Endothelial cell of umbilical vein (primary cell): ENCODE measurements around the gene PTPRT. TPM values are rescaled to one million over a fixed set of nuclear protein-coding genes. Genes with fewer than 3 reads are reported as not detected.

Experiments used
- BruUV-seq: library from RNA; stranded (reverse); fragments of 400-500 nt; replicated peaks from 2 replicates; lab custom pipeline; 2021; lab: Mats Ljungman, UMichigan
- CTCF ChIA-PET: fragments of 300-600, 350-600 bp; sonication (Branson Sonifier 250); formaldehyde crosslinking; loops from one replicate; lab custom pipeline; 2021; ENCODE audit warnings: antibody characterized with exemption, inconsistent platforms; lab: Charles Lee
- POLR2A ChIA-PET: fragments of 300-600, 350-600 bp; sonication (Branson Sonifier 250); formaldehyde crosslinking; loops from one replicate; lab custom pipeline; 2021; ENCODE audit warnings: antibody characterized with exemption, inconsistent platforms; lab: Charles Lee
- DNase-seq: peaks from one replicate; pipeline ENCODE4 v3.0.0-alpha.2; 2011; ENCODE audit warnings: low read depth, low spot score
- FAIRE-seq: peaks from 2 replicates; lab custom pipeline; 2011; peaks lifted over from hg19 to GRCh38; lab: Jason Lieb, UNC
- H2AFZ ChIP-seq: 2 replicates; pipeline ENCODE4 v1.6.0; 2012; ENCODE audit warnings: low read depth, low read length, control low read depth, inconsistent platforms
- H3K27ac ChIP-seq: 2 replicates; pipeline ENCODE4 v1.5.1; 2011; ENCODE audit warnings: low read depth, mild to moderate bottlenecking, control low read depth, low read length, moderate library complexity; ENCODE audit not compliant: insufficient read depth
- H3K27me3 ChIP-seq, 2 experiments: 2 replicates each; pipeline versions ENCODE4 v1.6.0 to v1.6.1; 2011; ENCODE audit warnings: low read length in 2 of 2, mixed read lengths in 1 of 2; ENCODE audit not compliant: control insufficient read depth in 2 of 2, insufficient read depth in 2 of 2
- H3K36me3 ChIP-seq, 2 experiments: 2 replicates in 1 of 2; 3 replicates in 1 of 2; pipeline ENCODE4 v1.5.1; 2011; ENCODE audit warnings: low read length in 2 of 2, mild to moderate bottlenecking in 1 of 2, moderate library complexity in 1 of 2; ENCODE audit not compliant: control insufficient read depth in 2 of 2, insufficient read depth in 2 of 2; ENCODE audit errors: extremely low read depth in 1 of 2
- H3K4me1 ChIP-seq: 3 replicates; pipeline ENCODE4 v1.5.1; 2011; ENCODE audit warnings: mild to moderate bottlenecking, low read length; ENCODE audit not compliant: control insufficient read depth, insufficient read depth; ENCODE audit errors: extremely low read depth
- H3K4me2 ChIP-seq: 2 replicates; pipeline ENCODE4 v1.6.1; 2011; ENCODE audit warnings: low read length, control low read depth, mixed read lengths; ENCODE audit not compliant: insufficient read depth
- H3K4me3 ChIP-seq, 3 experiments: fragments of 200-600 bp in 1 of 3; sonication (generic), shearing (Covaris generic) in 1 of 3; replicated peaks in 1 of 3; 2 replicates each; pipeline ENCODE4 v1.5.1; 2011 to 2016; ENCODE audit warnings: control low read depth in 3 of 3, low read length in 3 of 3, mild to moderate bottlenecking in 2 of 3, inconsistent platforms in 1 of 3, low read depth in 1 of 3, moderate library complexity in 1 of 3; ENCODE audit not compliant: insufficient read depth in 1 of 3
- H3K79me2 ChIP-seq: 2 replicates; pipeline ENCODE4 v1.6.0; 2012; ENCODE audit warnings: low read length, inconsistent platforms; ENCODE audit not compliant: control insufficient read depth, insufficient read depth
- H3K9ac ChIP-seq: replicated peaks from 2 replicates; pipeline ENCODE3; 2011; ENCODE audit warnings: low read length, control low read depth; ENCODE audit not compliant: insufficient read depth; ENCODE audit errors: extremely low read depth
- H3K9me1 ChIP-seq: replicated peaks from 3 replicates; pipeline ENCODE4 v1.6.0; 2011; ENCODE audit warnings: mild to moderate bottlenecking, low read length; ENCODE audit not compliant: control insufficient read depth, insufficient read depth; ENCODE audit errors: extremely low read depth
- H3K9me3 ChIP-seq: replicated peaks from 2 replicates; pipeline ENCODE4 v1.5.1; 2012; ENCODE audit warnings: low read length, inconsistent platforms; ENCODE audit not compliant: control insufficient read depth, insufficient read depth
- H4K20me1 ChIP-seq: replicated peaks from 2 replicates; pipeline ENCODE3; 2011; ENCODE audit warnings: mild to moderate bottlenecking, low read length; ENCODE audit not compliant: control insufficient read depth, insufficient read depth; ENCODE audit errors: extremely low read depth
- EZH2 ChIP-seq: IDR thresholded peaks from 2 replicates; pipeline ENCODE4 v1.6.1; 2012; ENCODE audit warnings: borderline replicate concordance, low read depth, mild to moderate bottlenecking, moderate library complexity, low read length, inconsistent platforms; ENCODE audit not compliant: severe bottlenecking
- FOS ChIP-seq: IDR thresholded peaks from 2 replicates; pipeline ENCODE4 v1.6.1; 2011; ENCODE audit warnings: mild to moderate bottlenecking, low read length, moderate library complexity, borderline replicate concordance; ENCODE audit not compliant: insufficient read depth
- GATA2 ChIP-seq: IDR thresholded peaks from 2 replicates; pipeline ENCODE4 v1.7.0; 2011; ENCODE audit warnings: low read depth, mild to moderate bottlenecking, moderate library complexity, mixed read lengths, low read length; ENCODE audit not compliant: insufficient read length, insufficient read depth
- JUN ChIP-seq: IDR thresholded peaks from 2 replicates; pipeline ENCODE4 v1.6.1; 2011; ENCODE audit warnings: borderline replicate concordance, low read depth; ENCODE audit not compliant: insufficient read length, insufficient read depth
- MYC ChIP-seq: IDR thresholded peaks from one replicate; pipeline ENCODE4 v1.6.1; 2011; ENCODE audit warnings: mild to moderate bottlenecking, low read depth, low read length
- POLR2A ChIP-seq: IDR thresholded peaks from 2 replicates; pipeline ENCODE4 v1.6.1; 2012; ENCODE audit warnings: low read depth, mild to moderate bottlenecking, control low read depth, low read length
- POLR2AphosphoS5 ChIP-seq: IDR thresholded peaks from 2 replicates; pipeline ENCODE4 v1.6.1; 2012; ENCODE audit warnings: low read depth, mild to moderate bottlenecking, control low read depth, low read length, moderate library complexity; ENCODE audit not compliant: insufficient read depth
- dilution Hi-C: fragments of 300-500 bp; cut with MboI; formaldehyde crosslinking; loops from one replicate; pipeline ENCODE4 v1.15.0; 2019; ENCODE audit warnings: low sequenced_read_pairs; ENCODE audit not compliant: extremely low pct_ligation_motif_present
- intact Hi-C: fragments of 100-400 bp; cut with micrococcal nuclease; formaldehyde crosslinking; loops from one replicate; pipeline ENCODE4 v1.10.0; 2022
- polyA plus RNA-seq, 4 experiments: library from polyadenylated mRNA; depleted of rRNA in 3 of 4; stranded (reverse) in 3 of 4; unstranded in 1 of 4; fragments of >200 nt; gene quantifications; 2 replicates each; pipeline versions ENCODE4 v1.2.1 to v1.2.3, GENCODE V29; 2011 to 2012; ENCODE audit warnings: missing spikeins in 1 of 4
- total RNA-seq: library from RNA; stranded (reverse); gene quantifications from 2 replicates; pipeline ENCODE4 v1.2.3, GENCODE V29; 2021
- TF ChIP-seq, protein P1 (sequence below): IDR thresholded peaks from 2 replicates; pipeline ENCODE4 v1.6.1; 2011; ENCODE audit not compliant: insufficient read depth, insufficient read length

The PTPRT gene
- total and polyA plus RNA-seq, 2 donors (not counting 3 experiments of a cell fraction or from before 2014, with no cell fraction given) = not detected

DNA sequence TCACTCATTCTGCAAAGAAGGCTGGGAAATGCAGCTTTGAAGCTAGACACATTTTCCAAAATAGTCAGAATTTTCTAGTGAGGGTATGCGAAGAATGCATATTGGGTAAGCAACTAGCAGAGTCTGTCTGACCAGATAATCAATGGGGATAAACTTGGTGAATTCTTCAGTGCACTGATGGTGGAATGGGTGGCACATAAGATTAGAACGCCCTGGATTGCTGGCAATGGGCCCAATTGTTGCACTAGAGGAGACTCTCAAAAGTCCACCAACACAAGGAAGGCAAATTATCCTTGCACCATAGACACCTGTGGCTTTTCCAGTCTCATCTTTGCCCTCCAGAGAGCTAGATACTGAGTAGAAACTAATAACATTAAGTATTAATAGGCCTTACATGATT lies 167.6 kb downstream of the PTPRT start:
- BruUV-seq = no TSS peak
- Histone ChIP-seq H3K9me1 (no peaks in the 10 kb centered on the region), H3K4me1 (no peaks in the 10 kb centered on the region), H3K79me2 (no peaks in the 10 kb centered on the region), H3K27ac (no peak overlapping the region), H3K9ac (no peak overlapping the region), H3K4me3 (no peak overlapping the region), H4K20me1 (no peaks in the 10 kb centered on the region), H3K36me3 (no peaks in the 10 kb centered on the region), H3K27me3 (no peaks in the 10 kb centered on the region), H2AFZ (no peak overlapping the region), H3K9me3 (peaks cover 9% of the 10 kb centered on the region), H3K4me2 (no peak overlapping the region)
- TF ChIP-seq POLR2AphosphoS5 (no peak), JUN (no peak), GATA2 (no peak), FOS (no peak), MYC (no peak)
- intact Hi-C loops = no loop called here
- FAIRE-seq = no peak
- ChIA-PET POLR2A (no interaction called here), CTCF (no interaction called here)
- no peak for DNase-seq
- dilution Hi-C loops = no loop called here

DNA sequence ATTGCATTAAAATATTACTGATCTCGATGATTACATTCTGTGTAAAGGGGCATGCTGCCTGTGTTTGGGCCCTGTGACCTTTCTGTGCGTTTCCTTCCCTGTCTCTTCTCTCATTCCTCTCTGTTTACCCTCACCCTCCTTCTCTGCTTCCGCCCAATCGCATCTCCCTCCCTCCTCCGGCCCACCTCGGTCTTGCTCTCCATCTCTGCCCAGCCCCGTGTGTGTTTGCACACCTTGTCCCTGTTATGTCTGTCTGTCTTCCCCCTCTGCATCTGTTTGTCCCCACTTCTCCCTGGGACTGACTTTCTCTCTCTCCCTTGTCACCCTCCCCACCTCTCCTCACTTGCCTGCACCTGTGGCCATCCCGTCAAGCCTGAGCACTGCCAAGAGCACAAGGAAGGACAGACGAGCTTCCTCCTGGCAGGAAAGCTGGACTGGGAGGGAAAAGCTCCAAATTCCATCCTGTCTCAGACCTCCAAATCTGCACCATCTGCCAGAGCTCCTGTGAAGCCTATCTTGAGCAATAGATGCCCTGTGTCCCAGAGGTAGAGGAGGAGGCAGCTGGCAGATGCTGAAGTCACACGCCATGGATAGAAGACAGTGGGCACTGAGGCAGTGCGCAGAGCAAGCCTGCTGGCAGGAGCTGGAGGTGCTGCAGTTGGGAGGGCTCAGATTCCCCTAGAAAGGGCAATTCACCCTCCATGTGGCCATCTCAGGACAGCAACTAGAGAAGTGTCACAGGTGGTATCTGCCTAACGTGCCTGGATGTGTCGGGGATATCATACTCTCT lies 172.3 kb downstream of the PTPRT start:
- Histone ChIP-seq H4K20me1 (no peaks in the 10 kb centered on the region), H3K27me3 (no peaks in the 10 kb centered on the region), H3K9me1 (no peaks in the 10 kb centered on the region), H3K4me1 (no peaks in the 10 kb centered on the region), H3K9me3 (peaks cover 6% of the 10 kb centered on the region), H3K4me2 (no peak overlapping the region), H3K4me3 (no peak overlapping the region), H3K9ac (no peak overlapping the region), H2AFZ (no peak overlapping the region), H3K79me2 (no peaks in the 10 kb centered on the region), H3K36me3 (no peaks in the 10 kb centered on the region), H3K27ac (no peak overlapping the region)
- BruUV-seq = no TSS peak
- ChIA-PET CTCF (no interaction called here), POLR2A (no interaction called here)
- FAIRE-seq (no peak), DNase-seq (no peak)
- dilution Hi-C loops = no loop called here
- intact Hi-C loops = no loop called here
- TF ChIP-seq GATA2 = no peak
- TF ChIP-seq EZH2 = no peak
- TF ChIP-seq, protein P1, sequence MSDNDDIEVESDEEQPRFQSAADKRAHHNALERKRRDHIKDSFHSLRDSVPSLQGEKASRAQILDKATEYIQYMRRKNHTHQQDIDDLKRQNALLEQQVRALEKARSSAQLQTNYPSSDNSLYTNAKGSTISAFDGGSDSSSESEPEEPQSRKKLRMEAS = no peak
- TF ChIP-seq POLR2A = no peak
- no peak for TF ChIP-seq POLR2AphosphoS5
- no peak for TF ChIP-seq MYC
- TF ChIP-seq JUN = no peak
